Esophagus squamous epithelium (tissue), 4 donors: Measurements from ENCODE around the gene WNT5A.

Experiments used
- CTCF ChIP-seq, 6 experiments: fragments of 450-650 bp in 4 of 6; fragments of 200-600 bp in 2 of 6; sonication (generic) in 2 of 6; IDR thresholded peaks; one replicate each; pipeline ENCODE4 v1.5.1; 2016 to 2019; ENCODE audit warnings: antibody characterized with exemption in 6 of 6, mild to moderate bottlenecking in 4 of 6, moderate library complexity in 4 of 6
- POLR2A ChIP-seq, 4 donors: fragments of 450-650 bp; IDR thresholded peaks; one replicate each; pipeline ENCODE4 v1.6.1; 2017; ENCODE audit warnings: antibody characterized with exemption in 4 of 4, mild to moderate bottlenecking in 4 of 4, moderate library complexity in 3 of 4

DNA sequence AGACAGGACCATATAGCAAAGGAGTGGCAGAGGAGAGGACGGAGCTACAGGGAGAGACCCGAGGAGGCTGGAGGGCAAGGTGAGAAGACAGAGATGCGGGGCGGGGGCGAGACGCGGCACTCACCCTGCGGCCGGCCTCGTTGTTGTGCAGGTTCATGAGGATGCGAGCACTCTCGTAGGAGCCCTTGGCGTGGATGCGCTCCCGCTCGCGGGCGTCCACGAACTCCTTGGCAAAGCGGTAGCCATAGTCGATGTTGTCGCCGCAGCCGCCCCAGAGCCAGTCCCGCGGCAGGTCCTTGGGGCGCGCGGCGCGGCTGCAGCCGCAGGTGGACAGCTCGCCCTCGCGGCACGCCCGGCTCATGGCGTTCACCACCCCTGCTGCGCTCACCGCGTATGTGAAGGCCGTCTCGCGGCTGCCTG, 12.9 kb downstream of the WNT5A start:
- TF ChIP-seq CTCF (IDR thresholded peaks at IDR 0.05) (no peak), POLR2A (IDR thresholded peaks at IDR 0.05) (no peak)
